Epithelial cell of esophagus (primary cell): Measurements from ENCODE around the gene SCAF8.
"Not testable (repeated sequence)": the region's sequence is repeated elsewhere in the genome, so short reads cannot be mapped to it uniquely, and the experiment has no call there.

Source experiments
- DNase-seq: peaks from one replicate; pipeline ENCODE4 v3.0.0; 2010; ENCODE audit warnings: low read depth
- H3K4me3 ChIP-seq: 2 replicates; pipeline ENCODE4 v1.5.1; 2011; ENCODE audit warnings: mild to moderate bottlenecking, low read length, control low read depth
- CTCF ChIP-seq: IDR thresholded peaks from 2 replicates; pipeline ENCODE4 v1.5.1; 2011; ENCODE audit warnings: low read depth, mild to moderate bottlenecking, low read length, control low read depth, inconsistent platforms; ENCODE audit not compliant: insufficient read depth; ENCODE audit errors: missing control alignments

Gene SCAF8

GRCh38 chr6:154733626-154734382 is 588 bp downstream of the SCAF8 start:
- no peak for TF ChIP-seq CTCF
- DNase-seq = peak; percentile 97
- H3K4me3 ChIP-seq = peak overlapping the region; percentile 72

- DNase-seq = no peak
- no peak overlapping the region for H3K4me3 ChIP-seq
- no peak for TF ChIP-seq CTCF
These were observed 3.5 kb downstream of the SCAF8 start for GRCh38 chr6:154736618-154737259.

GRCh38 chr6:154737424-154737823 is 4.2 kb downstream of the SCAF8 start:
- no peak for TF ChIP-seq CTCF
- DNase-seq = no peak
- H3K4me3 ChIP-seq = no peak overlapping the region

GRCh38 chr6:154738551-154738961 is 5.3 kb downstream of the SCAF8 start:
- DNase-seq = no peak
- TF ChIP-seq CTCF = no peak
- H3K4me3 ChIP-seq = no peak overlapping the region

- DNase-seq = no peak
- H3K4me3 ChIP-seq = no peak overlapping the region
- TF ChIP-seq CTCF = no peak
These were observed 7.4 kb downstream of the SCAF8 start for GRCh38 chr6:154740658-154741057.

- no peak overlapping the region for H3K4me3 ChIP-seq
- TF ChIP-seq CTCF = no peak
These were observed 9.7 kb downstream of the SCAF8 start for GRCh38 chr6:154742891-154743290.

GRCh38 chr6:154744029-154744745 is 11.0 kb downstream of the SCAF8 start:
- DNase-seq, H3K4me3 ChIP-seq: not testable (repeated sequence)

More at GRCh38 chr6:154742891-154743290, 9.7 kb downstream of the SCAF8 start:
- DNase-seq = no peak
